NCI-H2029 treated with DMSO at 0.1 percent for 48 hours (cell line): ENCODE measurements around the gene TBC1D16.

Experiments
- DNase-seq: peaks from one replicate; lab custom pipeline; 2025; lab: John Stamatoyannopoulos, UW

Gene TBC1D16, protein sequence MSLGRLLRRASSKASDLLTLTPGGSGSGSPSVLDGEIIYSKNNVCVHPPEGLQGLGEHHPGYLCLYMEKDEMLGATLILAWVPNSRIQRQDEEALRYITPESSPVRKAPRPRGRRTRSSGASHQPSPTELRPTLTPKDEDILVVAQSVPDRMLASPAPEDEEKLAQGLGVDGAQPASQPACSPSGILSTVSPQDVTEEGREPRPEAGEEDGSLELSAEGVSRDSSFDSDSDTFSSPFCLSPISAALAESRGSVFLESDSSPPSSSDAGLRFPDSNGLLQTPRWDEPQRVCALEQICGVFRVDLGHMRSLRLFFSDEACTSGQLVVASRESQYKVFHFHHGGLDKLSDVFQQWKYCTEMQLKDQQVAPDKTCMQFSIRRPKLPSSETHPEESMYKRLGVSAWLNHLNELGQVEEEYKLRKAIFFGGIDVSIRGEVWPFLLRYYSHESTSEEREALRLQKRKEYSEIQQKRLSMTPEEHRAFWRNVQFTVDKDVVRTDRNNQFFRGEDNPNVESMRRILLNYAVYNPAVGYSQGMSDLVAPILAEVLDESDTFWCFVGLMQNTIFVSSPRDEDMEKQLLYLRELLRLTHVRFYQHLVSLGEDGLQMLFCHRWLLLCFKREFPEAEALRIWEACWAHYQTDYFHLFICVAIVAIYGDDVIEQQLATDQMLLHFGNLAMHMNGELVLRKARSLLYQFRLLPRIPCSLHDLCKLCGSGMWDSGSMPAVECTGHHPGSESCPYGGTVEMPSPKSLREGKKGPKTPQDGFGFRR

DNA sequence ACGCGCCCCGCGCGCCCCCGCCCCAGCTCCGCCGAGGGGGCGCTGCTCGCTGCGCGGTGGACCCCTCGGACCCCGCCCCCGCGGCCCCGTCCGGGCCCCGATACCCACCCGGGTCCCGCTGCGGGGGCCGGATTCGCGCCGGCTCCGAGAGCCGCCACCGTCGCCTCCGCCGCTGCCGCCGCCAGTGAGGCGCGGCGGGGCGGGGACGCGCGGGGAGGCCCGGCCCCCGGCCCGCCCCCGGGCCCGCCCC is at the start of gene TBC1D16:
TSS of gene TBC1D16 (minus strand) at position 186 of the 250 bp plus-strand sequence. CDS start 22,325 bp downstream, outside the sequence.
- no peak for DNase-seq

DNA sequence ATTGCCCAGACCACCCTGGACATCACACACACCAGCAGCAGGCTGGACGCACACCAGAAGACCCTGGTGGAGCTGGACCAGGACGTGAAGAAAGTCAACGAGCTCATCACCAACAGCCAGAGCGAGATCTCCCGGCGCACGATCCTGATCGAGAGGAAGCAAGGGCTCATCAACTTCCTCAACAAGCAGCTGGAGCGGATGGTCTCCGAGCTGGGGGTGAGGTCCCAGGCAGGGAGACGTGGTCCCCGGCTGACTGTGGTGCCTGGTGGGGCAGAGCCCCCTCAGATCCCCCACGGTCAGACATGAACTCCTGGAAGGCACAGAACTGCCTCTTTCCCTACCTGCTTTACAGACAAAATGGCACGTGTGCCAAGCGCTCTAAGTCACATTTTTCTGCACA is 49.1 kb upstream of the TBC1D16 start:
- no peak for DNase-seq

DNA sequence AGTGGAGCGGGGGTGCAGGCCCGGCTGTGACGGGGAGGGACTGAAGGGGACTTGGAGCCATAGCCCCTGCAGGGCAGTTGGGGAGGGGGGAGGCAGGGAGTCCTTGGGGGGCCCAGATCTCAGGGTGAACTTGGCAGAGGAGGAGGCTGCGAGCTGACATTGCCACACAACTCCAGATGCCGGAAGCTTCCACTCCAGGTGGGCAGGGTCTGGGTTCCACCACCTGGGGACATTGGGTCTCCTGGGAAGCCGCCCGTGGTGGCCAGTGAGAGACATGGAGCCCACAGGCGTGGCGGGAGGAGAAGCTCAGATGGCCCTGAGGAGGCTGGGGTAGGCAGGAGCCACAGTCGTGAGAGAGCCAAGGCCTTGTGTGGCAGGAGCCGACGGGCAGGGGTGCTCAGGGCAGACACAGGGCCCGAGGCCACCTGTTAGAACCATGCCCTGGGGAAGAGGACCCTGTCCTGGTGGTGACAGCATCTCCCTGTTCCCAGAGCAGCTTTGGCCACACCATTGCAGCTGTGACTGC is 47.5 kb upstream of the TBC1D16 start:
- no peak for DNase-seq

DNA sequence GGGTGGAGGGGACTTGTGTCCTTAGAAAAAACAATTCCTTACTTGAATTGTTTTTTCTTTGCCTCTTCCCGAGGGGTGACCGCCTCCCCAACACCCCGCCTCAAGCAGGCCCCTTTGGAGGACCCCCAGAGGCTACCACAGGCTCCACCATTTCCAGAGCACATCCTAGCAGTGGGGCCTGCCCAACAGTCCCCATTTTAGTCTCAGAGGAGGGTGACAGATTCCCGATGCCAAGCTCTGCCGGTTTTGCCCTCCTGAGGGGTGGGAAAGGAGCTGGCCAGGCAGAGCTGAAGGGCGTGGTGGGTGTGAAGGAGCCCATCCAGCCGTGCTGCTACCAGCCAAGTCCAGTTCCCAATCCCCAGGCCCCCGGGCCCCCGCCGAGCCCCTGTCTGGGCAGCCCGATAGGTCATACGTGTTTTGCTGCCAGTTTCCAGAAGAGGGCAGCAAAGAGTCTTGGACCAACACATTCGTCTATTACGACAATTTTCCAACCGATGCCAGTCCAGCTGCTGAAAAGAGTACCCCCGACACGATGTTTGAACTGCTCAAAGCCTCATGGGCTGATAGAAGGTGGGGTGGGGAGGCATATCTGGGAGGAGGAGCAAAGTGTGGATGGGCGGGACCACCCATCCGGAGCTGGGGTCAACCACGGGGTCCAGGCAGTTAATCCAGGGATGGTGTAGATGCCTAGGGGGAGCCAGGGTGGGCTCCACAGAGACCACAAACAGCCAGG is 46.9 kb upstream of the TBC1D16 start:
- peak; percentile 6 for DNase-seq

DNA sequence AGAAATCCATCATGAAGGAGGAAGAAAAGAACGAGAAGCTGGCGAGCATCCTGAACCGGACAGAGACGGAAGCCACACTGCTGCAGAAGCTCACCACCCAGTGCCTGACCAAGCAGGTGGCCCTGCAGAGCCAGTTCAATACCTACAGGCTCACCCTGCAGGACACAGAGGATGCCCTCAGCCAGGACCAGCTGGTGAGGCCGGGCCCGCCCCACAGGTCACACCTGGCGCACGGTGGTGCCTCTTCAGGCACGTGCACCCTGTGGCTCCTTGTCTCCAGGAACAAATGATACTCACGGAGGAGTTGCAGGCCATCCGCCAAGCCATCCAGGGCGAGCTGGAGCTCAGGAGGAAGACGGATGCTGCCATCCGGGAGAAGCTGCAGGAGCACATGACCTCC is 45.9 kb upstream of the TBC1D16 start:
- DNase-seq: no peak

DNA sequence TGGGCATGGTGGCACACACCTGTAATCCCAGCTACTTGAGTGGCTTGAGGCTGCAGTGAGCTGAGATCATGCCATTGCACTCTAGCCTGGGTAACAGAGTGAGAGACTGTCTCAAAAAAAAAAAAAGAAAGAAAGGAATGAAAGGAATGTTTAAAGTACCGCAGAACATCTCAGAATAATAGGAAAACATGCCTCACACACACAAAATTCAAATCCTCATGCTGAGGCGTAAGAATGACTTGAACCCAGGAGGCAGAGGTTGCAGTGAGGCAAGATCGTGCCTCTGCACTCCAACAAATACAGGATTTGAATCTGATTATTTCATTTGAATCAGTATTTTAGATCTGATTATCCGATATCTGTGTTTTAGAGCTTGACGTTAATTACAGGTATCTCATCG is 44.4 kb upstream of the TBC1D16 start:
- DNase-seq: no peak

DNA sequence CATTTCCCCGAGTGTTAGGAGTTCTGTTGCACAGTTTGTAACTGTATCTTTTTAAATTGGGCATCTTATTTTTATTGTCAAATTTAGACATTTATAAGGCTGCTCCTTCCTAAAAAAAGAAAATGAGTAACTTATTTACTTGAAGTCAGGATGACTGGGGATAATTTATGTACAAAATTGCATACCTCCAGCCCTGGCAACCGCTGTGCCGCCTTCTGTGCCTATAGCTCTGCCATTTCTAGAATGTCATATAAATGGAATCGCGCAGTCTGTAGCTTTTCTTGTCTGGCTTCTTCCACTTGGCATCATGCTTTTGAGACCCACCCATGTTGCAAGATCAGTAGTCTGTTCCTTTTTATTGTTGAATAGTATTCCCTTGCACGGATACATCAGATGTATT is 36.7 kb upstream of the TBC1D16 start:
- no peak for DNase-seq

DNA sequence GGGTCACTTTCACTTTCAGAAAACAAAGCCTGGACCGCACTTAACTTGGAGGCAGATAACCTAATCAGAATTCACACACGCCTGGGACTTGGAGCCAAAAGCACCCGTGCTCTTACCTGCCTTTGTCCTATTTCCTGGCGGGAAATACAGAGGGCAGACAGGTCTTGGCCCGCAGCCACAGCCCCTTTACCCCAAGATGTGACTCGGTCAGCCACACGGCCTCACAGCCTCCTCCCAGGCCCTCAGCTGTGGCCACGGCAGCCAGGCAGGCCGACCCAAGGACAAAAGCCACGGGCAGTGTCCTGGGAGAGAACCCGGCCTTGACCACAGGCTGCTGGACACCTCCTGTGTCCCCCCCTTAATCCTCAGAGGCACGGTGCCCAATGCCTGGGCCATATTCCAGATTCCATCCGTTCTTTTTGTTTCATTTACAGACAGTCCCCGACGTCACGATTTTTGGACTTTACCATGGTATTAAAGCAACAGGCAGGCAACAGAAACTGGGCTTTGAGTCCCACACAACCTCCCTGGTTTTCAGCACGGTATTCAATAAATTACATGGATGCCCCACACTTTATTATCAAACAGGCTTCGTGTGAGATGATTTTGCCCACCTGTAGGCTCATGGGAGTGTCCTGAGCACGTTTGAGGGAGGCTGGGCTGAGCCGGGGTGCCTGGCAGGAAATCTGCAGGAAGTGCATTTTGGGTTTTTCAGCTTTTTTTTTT is 35.6 kb upstream of the TBC1D16 start:
- peak; percentile 63 for DNase-seq

DNA sequence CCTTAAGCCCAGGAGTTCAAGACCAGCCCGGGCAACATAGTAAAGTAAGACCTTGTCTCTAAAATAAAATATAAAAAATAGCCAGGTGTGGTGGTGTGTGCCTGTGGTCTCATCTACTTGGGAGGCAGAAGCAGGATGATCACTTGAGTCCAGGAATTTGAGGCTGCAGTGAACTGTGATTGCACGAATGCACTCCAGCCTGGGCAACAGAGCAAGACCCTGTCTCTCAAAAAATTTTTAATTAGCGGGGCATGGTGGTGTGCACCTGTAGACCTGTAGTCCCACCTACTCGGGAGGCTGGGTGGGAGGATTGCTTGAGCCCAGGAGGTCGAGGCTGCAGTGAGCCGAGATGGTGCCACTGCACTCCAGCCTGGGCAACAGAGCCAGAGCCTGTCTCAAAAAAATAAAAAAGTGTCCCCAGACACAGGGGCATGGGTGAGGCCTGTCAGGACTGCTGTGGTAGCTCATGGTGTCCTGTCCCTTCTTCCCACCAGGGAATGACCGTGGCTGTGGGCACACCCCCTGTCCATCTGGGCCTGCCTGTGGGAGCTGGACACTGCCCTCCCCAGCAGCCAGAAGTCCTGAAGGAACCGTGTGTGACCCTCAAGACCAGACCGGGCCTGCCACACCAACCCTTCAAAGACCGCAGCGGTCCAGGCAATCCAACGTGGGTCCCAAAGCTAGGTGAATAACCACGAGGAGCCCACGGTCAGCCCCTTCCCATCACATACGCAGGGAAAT is 34.9 kb upstream of the TBC1D16 start:
- no peak for DNase-seq

DNA sequence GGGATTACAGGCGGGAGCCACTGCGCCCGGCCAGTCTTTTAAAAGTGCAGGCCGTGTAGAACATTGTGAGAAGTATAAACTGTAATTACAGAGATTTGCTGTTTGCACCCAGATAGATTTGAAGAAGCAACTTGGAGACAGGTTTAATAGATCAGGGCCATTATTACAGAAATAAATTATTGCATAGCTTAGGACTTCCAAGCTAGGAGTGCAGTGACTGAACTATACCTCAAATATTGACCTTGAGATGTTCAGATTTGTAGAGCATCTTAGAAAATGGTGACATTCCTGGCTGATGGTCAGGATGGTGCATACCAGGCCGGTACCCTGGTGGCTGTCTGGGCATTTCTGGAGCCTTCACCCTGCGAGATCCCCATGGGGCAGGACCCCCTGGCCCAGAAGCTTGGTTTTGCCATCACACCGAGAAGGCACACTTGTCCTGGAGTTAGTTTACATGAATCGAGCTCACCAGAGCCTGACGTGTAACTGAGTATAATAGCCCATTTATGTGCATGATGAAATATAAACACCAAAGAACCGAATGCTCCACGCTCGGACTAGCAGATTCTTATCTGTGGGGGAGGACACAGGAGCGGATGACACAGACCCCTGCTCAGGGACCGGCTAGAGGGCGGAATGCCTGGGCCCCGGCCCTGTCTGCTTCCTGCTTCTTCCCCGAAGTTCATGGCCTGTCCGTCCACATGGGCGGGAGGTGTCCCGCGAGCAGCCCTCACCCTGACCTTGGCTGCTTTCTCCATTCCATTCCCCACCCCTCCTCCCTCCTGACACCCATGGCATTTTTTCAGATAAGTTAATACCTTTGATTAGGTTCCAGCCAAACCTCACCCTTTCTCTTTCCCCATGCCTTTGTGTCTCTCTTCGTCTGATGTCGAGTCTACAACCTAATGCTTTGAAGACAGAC is 32.9 kb upstream of the TBC1D16 start:
- no peak for DNase-seq

DNA sequence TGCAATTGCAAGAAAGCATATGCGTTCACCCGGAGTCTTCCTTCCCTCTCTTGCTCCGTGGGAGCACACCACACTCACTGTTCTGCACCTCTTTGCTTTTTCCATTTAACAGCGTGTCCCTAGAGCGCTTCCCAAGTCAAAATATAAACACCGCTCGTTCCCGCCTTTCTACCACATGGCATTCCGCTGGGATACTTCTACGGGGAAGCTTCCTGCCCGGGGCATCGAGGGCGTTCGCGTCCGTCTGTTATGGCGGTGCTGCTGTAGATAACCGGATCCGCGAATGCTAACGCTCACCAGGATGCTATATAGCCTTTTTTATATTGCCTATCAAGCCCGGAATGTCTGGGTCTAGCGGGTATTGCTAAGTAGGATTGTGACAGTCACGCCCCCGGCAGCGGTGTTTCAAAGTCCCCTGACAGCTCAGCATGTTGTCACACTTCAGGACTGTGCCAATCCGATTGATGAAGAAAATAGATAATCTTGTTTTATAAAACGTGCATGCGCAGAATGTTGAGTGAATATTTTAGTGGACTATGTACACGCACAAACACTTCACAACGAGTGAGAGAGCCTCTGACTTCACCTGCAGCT is 31.8 kb upstream of the TBC1D16 start:
- DNase-seq: no peak

DNA sequence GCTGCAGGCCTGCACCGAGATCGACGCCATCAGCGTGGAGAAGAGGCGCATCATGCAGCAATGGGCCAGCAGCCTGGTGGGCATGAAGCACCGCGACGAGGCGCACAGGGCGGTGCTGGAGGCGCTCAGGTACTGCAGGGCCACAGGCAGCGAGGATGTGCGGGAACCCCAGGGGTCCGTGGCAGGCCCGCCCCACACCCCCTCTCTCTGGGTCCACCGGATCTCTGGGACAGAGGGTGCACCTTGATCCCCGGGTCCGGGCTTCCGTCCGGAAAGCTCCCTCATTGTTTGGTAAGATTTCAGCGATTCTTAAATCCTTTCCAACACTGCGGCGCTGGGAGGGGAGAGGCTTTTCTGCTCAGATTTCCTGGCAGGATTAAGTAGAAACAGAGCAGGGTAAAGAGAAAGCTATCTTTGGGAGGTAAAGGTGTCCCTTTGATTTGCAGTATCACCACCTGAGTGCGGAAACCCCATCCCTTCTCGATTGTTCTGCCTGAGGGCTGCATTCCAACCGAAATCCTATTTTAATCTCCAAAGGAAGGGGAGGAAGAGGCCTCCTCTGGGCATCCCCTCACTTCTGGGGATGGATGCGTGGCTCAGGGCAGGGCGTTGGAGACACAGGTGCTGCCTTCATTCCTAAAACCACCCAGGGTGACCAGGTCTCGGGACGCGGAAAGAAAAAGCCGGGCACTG is 30.0 kb upstream of the TBC1D16 start:
- DNase-seq: no peak

DNA sequence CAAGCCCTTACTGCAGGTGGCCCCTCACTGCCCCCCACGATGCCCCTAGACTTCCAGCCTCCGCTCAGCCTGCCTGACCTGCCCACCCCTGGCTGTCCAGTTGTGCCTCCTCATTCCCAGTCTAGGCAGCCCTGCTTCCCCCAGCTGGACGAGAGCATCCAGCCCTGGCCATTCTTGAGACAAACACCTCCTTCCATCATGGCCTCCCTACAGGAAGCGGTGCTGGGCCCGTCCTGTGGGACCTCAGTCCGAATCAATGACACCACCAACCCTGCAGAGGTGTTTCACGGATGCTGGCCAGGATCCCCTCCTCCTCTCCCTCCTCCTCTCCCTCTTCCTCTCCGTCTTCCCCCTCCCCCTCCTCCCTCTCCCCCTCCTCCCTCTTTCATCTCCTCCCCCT is 29.0 kb upstream of the TBC1D16 start:
- no peak for DNase-seq

DNA sequence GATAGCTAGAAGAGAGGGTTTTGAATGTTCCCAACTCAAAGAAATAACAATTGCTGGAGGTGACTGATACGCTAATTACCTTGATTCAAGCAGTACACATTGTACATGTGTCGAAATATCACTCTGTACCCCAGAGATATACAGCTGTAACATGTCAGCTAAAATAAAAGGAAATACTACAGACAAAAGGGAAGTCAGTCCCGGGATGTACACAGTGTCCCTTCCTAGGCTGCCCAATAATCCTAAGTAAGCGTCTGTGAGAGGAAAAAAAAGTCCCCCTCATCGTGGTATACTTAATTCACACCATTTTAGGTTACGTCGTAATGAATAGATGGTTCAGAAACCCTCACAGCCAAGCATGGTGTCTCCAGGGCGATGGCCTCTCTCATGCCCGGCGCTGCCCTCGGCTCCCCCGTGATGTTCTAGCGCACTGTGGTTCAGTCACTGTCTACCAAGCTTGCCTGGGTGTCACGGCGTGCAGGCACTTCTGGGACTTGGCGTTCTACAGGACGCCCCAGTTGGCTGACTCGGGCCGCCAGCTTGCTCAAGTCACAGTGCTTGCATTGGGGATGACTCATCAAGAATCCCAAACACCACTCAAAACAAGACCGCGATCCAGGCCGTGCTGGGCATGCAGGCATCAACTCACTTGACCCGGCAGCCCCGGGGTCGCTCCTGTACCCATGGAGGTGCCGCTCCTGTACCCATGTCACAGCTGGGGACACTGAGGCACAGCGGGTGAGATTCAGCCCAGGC is 28.3 kb upstream of the TBC1D16 start:
- DNase-seq: no peak

DNA sequence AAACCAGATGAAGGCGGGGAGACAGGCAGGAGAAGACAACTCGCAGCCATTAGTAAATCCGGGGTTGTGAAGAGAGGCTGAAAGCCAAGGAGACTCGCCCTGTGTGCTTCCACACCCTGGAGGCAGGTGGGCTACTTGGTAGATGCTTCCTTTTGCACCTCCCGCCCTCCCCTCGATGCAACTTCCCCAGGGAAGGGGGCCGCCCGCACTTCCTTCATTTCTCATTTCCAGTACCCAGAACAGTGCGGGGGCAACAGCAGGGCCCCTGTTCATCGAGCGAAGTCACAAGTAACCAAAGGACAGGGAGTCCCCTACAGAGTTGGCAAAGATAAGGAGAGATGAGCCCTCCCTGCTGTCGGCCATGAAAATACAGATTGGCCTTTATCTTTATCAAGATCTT is 25.7 kb upstream of the TBC1D16 start:
- no peak for DNase-seq

DNA sequence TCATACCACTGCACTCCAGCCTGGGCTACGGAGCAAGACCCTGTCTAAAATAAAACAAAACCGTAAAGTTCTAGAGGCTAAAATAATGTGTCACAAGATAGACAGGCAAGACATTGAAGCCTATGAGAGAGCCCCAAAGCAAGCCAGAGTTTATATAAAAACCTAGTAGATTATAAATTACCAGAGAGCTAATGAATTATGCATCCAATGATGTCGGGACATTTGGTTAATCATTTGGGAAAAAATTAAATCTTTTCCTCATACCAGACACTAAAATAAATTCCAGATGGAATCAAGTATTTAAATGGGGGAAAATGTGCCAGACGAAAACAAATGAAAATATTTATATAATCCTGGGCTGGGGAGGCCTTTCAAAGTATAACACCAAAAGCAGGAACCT is 25.0 kb upstream of the TBC1D16 start:
- no peak for DNase-seq

DNA sequence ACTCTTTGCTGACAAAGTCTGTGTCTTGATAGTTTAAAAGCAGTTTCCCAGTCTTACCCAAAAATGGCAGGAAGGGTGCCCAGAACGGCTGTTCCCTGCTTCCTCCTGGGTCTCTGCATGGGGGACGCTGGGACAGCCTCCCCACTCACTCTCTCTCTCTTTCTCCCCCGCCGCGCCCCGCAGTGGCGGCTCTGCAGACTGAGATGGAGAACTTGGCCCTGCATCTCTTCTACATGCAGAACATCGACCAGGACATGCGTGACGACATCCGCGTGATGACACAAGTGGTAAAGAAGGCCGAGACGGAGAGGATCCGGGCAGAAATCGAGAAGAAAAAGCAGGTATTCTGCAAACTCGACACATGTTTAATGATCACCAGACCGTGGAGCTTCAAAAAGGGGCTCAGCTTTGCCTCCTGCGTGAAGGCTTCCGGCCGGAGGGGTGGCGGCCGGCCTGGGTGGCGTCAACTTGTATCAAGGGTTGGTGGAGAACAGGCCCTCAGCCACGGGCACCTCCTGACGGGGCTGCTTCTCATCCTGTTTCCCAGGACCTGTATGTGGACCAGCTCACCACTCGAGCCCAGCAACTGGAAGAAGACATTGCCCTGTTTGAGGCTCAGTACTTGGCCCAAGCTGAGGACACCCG is 22.8 kb upstream of the TBC1D16 start:
- DNase-seq: no peak

DNA sequence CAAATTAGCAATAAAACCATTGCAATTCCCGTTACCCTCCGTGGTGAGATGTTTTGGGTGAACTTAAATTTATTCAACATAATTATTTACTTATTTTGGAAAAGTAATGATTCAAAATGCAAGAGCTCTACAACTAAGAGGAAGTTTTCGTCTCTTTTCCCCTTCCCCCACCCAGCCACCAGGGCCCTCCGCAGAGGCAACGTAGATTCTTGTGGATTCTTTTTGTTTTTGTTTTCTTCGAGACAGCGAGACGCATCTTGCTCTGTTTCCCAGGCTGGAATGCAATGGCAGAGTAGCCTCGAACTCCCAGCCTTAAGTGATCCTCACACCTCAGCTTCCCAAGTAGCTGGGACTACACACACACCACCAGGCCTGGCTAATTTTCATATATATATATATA is 19.9 kb upstream of the TBC1D16 start:
- no peak for DNase-seq
